RWPE2 (cell line): Measurements from ENCODE around the gene TFF2.

Experiments
- ATAC-seq: fragments of 200-7000 bp; cut with Tn5 transposase; 3 replicates; pipeline ENCODE4 v1.9.1; 2021; ENCODE audit warnings: low read depth
- DNase-seq: peaks from one replicate; pipeline ENCODE4 v3.0.0-alpha.2; 2020; ENCODE audit warnings: low spot score
- H3K27ac ChIP-seq: fragments of 450-650 bp; 2 replicates; pipeline ENCODE4 v1.5.1; 2017; ENCODE audit warnings: mild to moderate bottlenecking; ENCODE audit not compliant: poor library complexity, severe bottlenecking
- H3K27me3 ChIP-seq: fragments of 250-450 bp; sonication (Bioruptor Pico); 2 replicates; pipeline ENCODE4 v1.5.1; 2021; ENCODE audit warnings: mild to moderate bottlenecking, moderate library complexity; ENCODE audit not compliant: insufficient read depth, poor library complexity, severe bottlenecking
- H3K36me3 ChIP-seq: fragments of 250-450 bp; sonication (Bioruptor Pico); 2 replicates; pipeline ENCODE4 v1.5.1; 2020; ENCODE audit warnings: low read depth, mild to moderate bottlenecking, moderate library complexity
- H3K4me1 ChIP-seq: fragments of 250-450 bp; sonication (Bioruptor Pico); 2 replicates; pipeline ENCODE4 v1.5.1; 2021; ENCODE audit warnings: mild to moderate bottlenecking, moderate library complexity; ENCODE audit not compliant: insufficient read depth, poor library complexity, severe bottlenecking
- H3K4me3 ChIP-seq: fragments of 250-450 bp; sonication (Bioruptor Pico); 2 replicates; pipeline ENCODE4 v1.5.1; 2021; ENCODE audit warnings: mild to moderate bottlenecking, moderate library complexity; ENCODE audit not compliant: severe bottlenecking
- H3K9me3 ChIP-seq: fragments of 250-450 bp; sonication (Bioruptor Pico); 2 replicates; pipeline ENCODE4 v1.5.1; 2021; ENCODE audit warnings: mild to moderate bottlenecking, moderate library complexity; ENCODE audit not compliant: severe bottlenecking
- TF ChIP-seq, protein P1 (sequence below): fragments of 450-650 bp; IDR thresholded peaks from one replicate; pipeline ENCODE4 v1.5.1; 2017; ENCODE audit warnings: mild to moderate bottlenecking, moderate library complexity; ENCODE audit not compliant: poor library complexity, severe bottlenecking

TFF2 gene

DNA sequence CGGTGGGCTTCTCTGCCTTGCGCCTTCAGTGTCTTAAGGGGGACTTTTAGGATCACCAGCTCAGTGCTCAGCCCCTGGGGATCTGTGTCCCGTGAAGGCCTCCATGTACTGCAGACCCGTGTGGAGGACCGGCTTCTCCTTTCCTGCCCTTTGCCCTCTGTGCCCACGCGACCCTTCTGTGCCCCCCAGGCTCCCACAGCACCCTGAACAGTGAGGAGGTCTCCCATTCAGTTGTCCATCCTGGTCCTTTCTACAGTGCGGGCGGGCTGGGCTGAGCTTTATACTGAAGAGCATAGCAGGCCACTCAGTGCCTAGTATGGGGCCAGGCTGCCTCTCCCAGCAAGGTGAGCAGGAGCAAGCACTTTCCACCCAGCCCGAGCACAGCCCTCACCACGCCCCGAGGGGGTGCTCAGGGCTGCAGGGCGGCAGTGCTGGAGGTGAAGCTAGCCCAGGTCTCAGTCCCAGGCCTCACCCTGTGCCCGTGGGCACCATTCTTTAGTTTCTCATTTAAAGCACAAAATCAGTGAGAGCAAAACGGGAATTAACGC is 23.2 kb upstream of the TFF2 start:
- ATAC-seq (no peak), DNase-seq (no peak)
- no peaks in the 10 kb centered on the region for H3K36me3 ChIP-seq
- H3K27me3 ChIP-seq, result no peaks in the 10 kb centered on the region
- no peak overlapping the region for H3K4me3 ChIP-seq
- H3K4me1 ChIP-seq, result no peaks in the 10 kb centered on the region
- H3K9me3 ChIP-seq, result no peaks in the 10 kb centered on the region
- TF ChIP-seq, protein P1, sequence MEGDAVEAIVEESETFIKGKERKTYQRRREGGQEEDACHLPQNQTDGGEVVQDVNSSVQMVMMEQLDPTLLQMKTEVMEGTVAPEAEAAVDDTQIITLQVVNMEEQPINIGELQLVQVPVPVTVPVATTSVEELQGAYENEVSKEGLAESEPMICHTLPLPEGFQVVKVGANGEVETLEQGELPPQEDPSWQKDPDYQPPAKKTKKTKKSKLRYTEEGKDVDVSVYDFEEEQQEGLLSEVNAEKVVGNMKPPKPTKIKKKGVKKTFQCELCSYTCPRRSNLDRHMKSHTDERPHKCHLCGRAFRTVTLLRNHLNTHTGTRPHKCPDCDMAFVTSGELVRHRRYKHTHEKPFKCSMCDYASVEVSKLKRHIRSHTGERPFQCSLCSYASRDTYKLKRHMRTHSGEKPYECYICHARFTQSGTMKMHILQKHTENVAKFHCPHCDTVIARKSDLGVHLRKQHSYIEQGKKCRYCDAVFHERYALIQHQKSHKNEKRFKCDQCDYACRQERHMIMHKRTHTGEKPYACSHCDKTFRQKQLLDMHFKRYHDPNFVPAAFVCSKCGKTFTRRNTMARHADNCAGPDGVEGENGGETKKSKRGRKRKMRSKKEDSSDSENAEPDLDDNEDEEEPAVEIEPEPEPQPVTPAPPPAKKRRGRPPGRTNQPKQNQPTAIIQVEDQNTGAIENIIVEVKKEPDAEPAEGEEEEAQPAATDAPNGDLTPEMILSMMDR, result no peak
- H3K27ac ChIP-seq, result no peak overlapping the region

DNA sequence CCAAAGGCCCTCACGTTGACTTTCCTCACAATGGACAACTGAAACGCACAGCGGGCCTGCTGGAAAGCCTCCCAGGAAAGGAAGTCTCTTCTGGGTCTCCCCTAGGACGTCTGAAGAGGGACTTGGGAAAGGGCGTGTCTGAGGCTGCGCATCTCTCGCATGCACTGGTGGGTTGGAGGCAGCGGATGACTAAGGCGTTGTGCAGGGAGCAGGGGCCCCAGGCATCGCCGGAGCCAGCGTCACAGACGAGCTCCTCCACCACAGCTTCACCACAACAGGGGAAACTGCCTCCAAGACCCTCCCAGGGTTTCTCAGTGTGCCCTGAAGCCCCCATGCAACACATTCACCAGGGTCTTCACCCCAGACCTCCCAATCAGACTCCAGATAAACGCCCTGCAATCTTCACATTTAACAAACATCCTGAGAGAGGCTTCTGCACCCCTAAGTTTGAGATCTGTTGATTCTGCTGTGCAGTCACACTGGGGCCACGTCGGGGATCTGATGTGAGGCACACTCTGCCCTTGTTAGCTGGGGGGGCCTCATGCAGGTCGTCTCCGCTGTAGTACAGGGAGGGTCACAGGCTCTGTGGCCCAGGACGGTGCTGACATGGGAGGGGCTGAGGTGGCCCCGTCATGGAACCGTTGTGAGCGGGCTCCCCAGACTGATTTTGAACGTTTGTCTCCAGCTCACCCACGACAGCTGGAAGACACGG is 22.6 kb upstream of the TFF2 start:
- H3K4me3 ChIP-seq, result no peak overlapping the region
- TF ChIP-seq, protein P1, result no peak
- no peaks in the 10 kb centered on the region for H3K4me1 ChIP-seq
- no peaks in the 10 kb centered on the region for H3K36me3 ChIP-seq
- no peak overlapping the region for H3K27ac ChIP-seq
- no peaks in the 10 kb centered on the region for H3K27me3 ChIP-seq
- H3K9me3 ChIP-seq, result no peaks in the 10 kb centered on the region
- no peak for DNase-seq
- ATAC-seq, result no peak

DNA sequence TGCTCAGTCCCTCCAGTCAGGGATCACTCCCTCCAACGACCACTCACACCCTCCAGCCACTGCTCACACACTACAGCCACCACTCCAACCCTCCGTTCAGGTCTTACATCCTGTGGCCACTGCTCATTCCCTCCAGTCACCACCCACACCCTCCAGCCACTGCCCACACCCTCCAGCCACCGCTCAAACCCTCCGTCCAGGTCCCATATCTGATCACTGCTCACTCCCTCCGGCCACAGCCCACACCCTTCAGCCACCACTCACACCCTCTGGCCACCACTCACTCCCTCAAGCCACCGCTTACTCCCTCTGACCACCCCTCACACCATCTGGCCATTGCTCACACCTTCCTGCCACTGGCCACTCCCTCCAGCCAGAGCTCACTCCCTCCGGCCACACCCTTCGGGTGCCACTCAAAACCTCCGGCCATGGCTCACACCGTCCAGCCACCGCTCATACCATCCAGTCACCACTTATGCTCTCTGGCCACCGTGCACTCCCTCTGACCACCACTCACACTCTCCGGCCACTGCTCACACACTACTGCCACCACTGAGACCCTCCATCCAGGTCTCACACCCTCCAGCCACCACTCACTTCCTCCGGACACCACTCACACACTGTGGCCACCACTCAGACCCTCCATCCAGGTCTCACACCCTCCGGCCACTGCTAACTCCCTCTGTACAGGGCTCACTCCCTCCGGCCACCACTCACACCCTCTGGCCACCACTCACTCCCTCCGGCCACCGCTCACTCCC is 20.3 kb upstream of the TFF2 start:
- no peak overlapping the region for H3K4me3 ChIP-seq
- H3K27ac ChIP-seq, result no peak overlapping the region
- H3K9me3 ChIP-seq, result no peaks in the 10 kb centered on the region
- DNase-seq (no peak), ATAC-seq (no peak)
- TF ChIP-seq, protein P1, result no peak
- H3K27me3 ChIP-seq, result no peaks in the 10 kb centered on the region
- no peaks in the 10 kb centered on the region for H3K36me3 ChIP-seq
- no peaks in the 10 kb centered on the region for H3K4me1 ChIP-seq

DNA sequence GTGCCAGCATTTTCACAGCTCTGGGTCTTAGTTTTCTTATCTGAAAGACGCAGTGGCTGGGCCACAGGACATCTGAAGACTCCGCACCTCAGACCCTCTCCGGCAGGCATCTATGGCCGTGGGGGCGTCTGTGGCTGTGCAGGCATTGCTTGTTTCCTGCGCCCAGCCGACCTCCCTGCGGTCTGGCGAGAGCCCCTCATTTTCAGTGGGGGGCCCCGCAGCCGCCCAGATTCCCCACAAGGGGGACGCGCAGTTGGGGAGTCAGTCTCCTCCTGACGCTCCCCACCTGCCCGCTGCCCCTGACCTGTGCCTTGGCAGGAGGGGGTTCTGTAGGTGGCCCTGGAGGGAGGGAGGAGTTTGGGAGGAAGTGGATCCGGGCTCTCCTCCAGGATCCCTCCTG is 19.0 kb upstream of the TFF2 start:
- H3K27ac ChIP-seq, result no peak overlapping the region
- TF ChIP-seq, protein P1, result no peak
- no peaks in the 10 kb centered on the region for H3K27me3 ChIP-seq
- H3K36me3 ChIP-seq, result no peaks in the 10 kb centered on the region
- H3K4me1 ChIP-seq, result no peaks in the 10 kb centered on the region
- no peak for DNase-seq
- no peak overlapping the region for H3K4me3 ChIP-seq
- ATAC-seq, result no peak
- H3K9me3 ChIP-seq, result no peaks in the 10 kb centered on the region
